ENCODE results near the gene RHOBTB3. TPM values are rescaled to one million over a fixed set of nuclear protein-coding genes. Genes with fewer than 3 reads are reported as not detected.
"Not testable (repeated sequence)": the region's sequence is repeated elsewhere in the genome, so short reads cannot be mapped to it uniquely, and the experiment has no call there.

The RHOBTB3 gene
- total RNA-seq, 4 donors from 2014 or later: 58.7 to 85.7 (median 68.0) TPM

DNA sequence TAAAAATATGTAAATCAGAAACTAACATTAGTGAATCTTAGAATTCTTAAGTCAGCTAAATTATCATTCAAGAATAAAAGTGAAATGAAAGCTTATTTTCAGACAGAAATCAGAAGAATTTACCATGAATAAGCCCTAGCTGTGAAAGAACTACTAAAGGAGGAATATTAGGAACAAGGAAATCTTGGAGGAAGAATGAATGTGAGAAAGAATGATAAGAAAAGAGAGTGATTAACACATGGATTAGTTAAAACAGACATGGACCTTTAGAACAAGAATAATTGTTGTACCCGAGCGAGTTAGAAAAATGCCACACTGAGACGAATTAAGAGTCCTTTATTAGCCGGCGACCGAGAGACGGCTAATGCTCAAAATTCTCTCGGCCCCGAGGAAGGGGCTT is 24.1 kb upstream of the RHOBTB3 start:
- Histone ChIP-seq H3K27me3 (no peaks in the 10 kb centered on the region), H3K9me3 (no peaks in the 10 kb centered on the region), H3K36me3 (no peaks in the 10 kb centered on the region), H3K27ac (no peak overlapping the region), H3K4me1 (peaks cover 0 to 12% of the 10 kb centered on the region in 2 donors), H3K4me3 (replicated peaks in 1 of 3) (no peak overlapping the region)
- DNase-seq: no peak
- TF ChIP-seq, protein P1, sequence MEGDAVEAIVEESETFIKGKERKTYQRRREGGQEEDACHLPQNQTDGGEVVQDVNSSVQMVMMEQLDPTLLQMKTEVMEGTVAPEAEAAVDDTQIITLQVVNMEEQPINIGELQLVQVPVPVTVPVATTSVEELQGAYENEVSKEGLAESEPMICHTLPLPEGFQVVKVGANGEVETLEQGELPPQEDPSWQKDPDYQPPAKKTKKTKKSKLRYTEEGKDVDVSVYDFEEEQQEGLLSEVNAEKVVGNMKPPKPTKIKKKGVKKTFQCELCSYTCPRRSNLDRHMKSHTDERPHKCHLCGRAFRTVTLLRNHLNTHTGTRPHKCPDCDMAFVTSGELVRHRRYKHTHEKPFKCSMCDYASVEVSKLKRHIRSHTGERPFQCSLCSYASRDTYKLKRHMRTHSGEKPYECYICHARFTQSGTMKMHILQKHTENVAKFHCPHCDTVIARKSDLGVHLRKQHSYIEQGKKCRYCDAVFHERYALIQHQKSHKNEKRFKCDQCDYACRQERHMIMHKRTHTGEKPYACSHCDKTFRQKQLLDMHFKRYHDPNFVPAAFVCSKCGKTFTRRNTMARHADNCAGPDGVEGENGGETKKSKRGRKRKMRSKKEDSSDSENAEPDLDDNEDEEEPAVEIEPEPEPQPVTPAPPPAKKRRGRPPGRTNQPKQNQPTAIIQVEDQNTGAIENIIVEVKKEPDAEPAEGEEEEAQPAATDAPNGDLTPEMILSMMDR (IDR thresholded peaks at IDR 0.05): no peak
- no peak for TF ChIP-seq POLR2A (IDR thresholded peaks at IDR 0.05)
- intact Hi-C loops (cut with DNase I): no loop called here
- 77 to 79% methylated on average over 9 of the region's 9 CpGs for WGBS, 2 donors

DNA sequence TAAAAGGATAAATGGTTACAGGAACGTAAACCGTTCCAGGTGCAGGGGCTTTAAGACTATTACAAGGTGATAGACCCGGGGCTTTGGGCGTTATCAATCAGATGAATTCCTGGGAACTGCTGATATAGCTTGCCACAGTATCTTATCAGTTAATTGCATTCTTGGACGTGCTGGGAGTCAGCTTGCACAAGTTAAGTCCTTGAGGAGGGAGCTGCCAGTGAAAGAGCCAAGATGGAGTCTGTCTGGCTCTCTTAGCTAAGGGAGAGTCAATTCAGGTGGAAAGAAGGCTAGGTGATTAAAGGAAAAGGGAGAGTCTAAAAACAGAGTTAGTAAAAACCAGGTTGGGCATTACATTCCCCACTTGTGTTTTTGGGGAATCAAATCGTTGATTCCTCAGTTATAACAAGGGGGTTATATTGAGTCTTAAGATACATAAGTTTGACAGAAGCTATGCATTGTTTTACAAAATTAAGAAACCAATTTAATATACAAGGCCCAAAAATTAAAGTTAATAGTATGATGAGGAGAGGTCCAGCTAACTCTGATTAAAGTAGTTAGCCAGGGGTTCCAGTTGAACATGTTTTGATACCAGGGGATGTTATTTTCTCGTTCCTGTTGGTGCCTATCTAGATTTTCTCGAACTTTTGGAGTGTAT is 23.5 kb upstream of the RHOBTB3 start:
- H3K27ac ChIP-seq; intact Hi-C loops (cut with DNase I): not testable (repeated sequence)
- WGBS, 2 donors: 79 to 83% methylated on average over 8 of the region's 8 CpGs

DNA sequence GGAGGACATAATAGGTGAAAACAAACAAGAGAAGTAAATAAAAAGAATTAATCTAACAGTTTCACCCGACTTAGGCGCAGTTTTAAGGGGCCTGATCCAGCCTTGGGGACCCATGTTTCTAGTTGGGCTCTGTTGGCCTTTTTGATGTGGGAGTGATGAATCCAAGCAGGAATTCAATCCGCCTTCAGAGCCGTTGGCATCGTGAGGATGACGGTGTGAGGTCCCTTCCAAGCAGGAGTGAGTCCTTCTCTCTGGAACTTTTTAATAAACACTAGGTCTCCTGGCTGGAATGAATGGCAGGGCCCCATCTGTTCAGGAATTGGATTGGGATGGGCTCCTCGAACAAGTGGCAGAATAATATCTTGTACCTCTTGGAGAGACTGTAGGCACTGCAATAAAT is 22.3 kb upstream of the RHOBTB3 start:
- H3K4me3 ChIP-seq (replicated peaks in 1 of 3): no peak overlapping the region
- intact Hi-C loops (cut with DNase I): no loop called here
- H3K27ac ChIP-seq: no peak overlapping the region
- TF ChIP-seq, protein P1 (IDR thresholded peaks at IDR 0.05): no peak
- TF ChIP-seq POLR2A (IDR thresholded peaks at IDR 0.05): no peak
- 93 to 96% methylated on average over 7 of the region's 7 CpGs for WGBS, 2 donors
- no peak for DNase-seq
- no peaks in the 10 kb centered on the region for H3K9me3 ChIP-seq
- no peaks in the 10 kb centered on the region for H3K27me3 ChIP-seq
- H3K4me1 ChIP-seq: peaks cover 0 to 12% of the 10 kb centered on the region in 2 donors
- H3K36me3 ChIP-seq: no peaks in the 10 kb centered on the region

More for the DNA sequence above, 23.5 kb upstream of the RHOBTB3 start:
- not testable (repeated sequence) for DNase-seq; H3K27me3 ChIP-seq; H3K9me3 ChIP-seq; H3K36me3 ChIP-seq; H3K4me3 ChIP-seq (replicated peaks in 1 of 3)
- H3K4me1 ChIP-seq: peaks cover 0 to 12% of the 10 kb centered on the region in 2 donors

DNA sequence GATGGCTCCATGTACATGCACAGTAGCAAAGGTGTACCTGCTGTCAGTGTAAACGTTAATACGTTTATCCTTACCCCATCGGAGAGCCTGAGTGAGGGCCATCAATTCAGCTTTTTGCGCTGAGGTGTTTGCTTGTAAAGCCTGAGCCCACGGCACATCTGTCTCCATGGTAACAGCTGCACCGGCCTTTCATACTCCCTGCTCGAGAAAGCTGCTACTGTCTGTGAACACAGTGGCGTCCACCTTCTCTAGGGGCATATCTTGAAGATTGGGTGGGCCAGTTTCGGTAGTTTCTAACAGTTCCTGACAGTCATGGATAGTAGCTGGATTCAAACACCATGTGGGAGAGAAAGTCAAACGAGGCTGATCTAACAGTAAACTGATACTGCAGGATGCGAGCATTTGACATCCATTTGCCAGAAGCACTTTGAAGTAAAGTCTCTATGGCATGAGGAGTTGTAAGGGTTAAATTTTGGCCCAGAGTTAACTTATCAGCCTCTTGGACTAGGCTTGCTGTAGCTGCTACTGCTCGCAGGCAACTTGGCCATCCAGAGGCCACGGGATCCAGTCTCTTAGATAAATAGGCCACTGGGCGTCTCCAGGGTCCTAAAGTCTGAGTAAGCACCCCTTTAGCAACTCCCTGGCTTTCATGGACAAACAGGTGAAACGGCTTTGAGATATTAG is 21.0 kb upstream of the RHOBTB3 start:
- Histone ChIP-seq H3K36me3 (no peaks in the 10 kb centered on the region), H3K27ac (peak overlapping the region in 1 of 3 donors; percentile 17), H3K4me1 (peaks cover 0 to 12% of the 10 kb centered on the region in 2 donors), H3K4me3 (replicated peaks in 1 of 3) (no peak overlapping the region), H3K27me3 (no peaks in the 10 kb centered on the region), H3K9me3 (no peaks in the 10 kb centered on the region)
- peak; percentile 62 to 75 for DNase-seq
- intact Hi-C loops (cut with DNase I): no loop called here
- TF ChIP-seq, protein P1 (IDR thresholded peaks at IDR 0.05): no peak
- no peak for TF ChIP-seq POLR2A (IDR thresholded peaks at IDR 0.05)
- WGBS, 2 donors: 53 to 57% methylated on average over 15 of the region's 15 CpGs

DNA sequence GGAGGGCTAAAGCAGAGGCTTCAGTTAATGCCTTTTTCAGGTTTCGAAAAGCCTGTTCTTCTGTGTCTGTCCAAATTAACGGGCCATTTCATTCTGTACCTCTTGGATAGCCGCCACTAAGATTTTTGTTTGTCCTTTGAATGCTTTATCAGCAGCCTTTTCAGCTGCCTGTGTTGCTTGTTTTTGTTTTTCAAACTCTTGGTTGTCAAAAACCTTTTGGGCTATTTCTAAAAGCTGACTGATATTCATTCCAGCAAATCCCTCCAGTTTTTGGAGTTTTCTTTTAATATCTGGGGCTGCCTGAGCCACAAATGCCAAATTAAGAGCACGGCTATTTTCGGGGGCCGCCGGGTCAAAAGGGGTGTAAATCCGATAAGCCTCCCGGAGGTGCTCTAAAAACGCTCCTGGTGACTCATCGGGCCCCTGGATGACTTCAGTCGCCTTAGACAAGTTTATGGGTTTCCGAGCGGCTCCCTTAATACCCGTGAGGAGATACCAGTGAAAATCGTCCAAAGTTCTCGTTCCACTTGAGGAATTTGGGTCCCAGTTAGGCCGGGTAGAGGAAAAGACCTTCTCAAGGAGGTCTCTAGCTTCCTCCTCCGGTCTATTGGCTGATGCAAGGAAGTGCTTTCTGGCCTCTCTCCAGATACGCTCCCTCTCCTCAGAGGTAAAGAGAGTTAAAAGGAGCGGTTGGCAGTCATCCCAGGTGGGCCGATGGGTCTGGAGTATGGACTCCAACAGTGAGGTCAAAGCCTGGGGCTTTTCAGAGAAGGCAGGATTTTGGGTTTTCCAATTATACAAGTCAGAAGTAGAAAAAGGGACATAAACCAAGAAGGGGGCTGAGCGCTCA is 20.3 kb upstream of the RHOBTB3 start:
- H3K27me3 ChIP-seq; intact Hi-C loops (cut with DNase I); H3K4me3 ChIP-seq (replicated peaks in 1 of 3); H3K36me3 ChIP-seq; H3K9me3 ChIP-seq: not testable (repeated sequence)
- peaks cover 0 to 12% of the 10 kb centered on the region in 2 donors for H3K4me1 ChIP-seq
- WGBS, 2 donors: 20 to 44% methylated on average over 23 of the region's 23 CpGs
- DNase-seq: peak; percentile 59 to 69
- H3K27ac ChIP-seq: peak overlapping the region in 2 of 3 donors; percentile 8 to 17

Data from thyroid gland (tissue), 4 donors.